Measurements from ENCODE around the gene IRS1. TPM values are rescaled to one million over a fixed set of nuclear protein-coding genes. Genes with fewer than 3 reads are reported as not detected.

Gene IRS1
- total RNA-seq, 1 donor from 2014 or later, result 11.3 TPM

- TF ChIP-seq, protein P1, sequence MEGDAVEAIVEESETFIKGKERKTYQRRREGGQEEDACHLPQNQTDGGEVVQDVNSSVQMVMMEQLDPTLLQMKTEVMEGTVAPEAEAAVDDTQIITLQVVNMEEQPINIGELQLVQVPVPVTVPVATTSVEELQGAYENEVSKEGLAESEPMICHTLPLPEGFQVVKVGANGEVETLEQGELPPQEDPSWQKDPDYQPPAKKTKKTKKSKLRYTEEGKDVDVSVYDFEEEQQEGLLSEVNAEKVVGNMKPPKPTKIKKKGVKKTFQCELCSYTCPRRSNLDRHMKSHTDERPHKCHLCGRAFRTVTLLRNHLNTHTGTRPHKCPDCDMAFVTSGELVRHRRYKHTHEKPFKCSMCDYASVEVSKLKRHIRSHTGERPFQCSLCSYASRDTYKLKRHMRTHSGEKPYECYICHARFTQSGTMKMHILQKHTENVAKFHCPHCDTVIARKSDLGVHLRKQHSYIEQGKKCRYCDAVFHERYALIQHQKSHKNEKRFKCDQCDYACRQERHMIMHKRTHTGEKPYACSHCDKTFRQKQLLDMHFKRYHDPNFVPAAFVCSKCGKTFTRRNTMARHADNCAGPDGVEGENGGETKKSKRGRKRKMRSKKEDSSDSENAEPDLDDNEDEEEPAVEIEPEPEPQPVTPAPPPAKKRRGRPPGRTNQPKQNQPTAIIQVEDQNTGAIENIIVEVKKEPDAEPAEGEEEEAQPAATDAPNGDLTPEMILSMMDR (IDR thresholded peaks at IDR 0.05), result no peak
- Histone ChIP-seq H3K4me3 (peak overlapping the region; percentile 77), H3K27me3 (ENCODE audit: low read depth) (peaks cover 10% of the 10 kb centered on the region), H3K27ac (peak overlapping the region; percentile 64), H3K4me1 (peaks cover 63% of the 10 kb centered on the region), H3K36me3 (no peaks in the 10 kb centered on the region), H3K9me3 (no peaks in the 10 kb centered on the region)
- peak; percentile 45 for DNase-seq
- no peak for ATAC-seq
- intact Hi-C loops (cut with DNase I), result no loop called here
These were observed 4.2 kb downstream of the IRS1 start for GRCh38 chr2:226795281-226796011.

DNA sequence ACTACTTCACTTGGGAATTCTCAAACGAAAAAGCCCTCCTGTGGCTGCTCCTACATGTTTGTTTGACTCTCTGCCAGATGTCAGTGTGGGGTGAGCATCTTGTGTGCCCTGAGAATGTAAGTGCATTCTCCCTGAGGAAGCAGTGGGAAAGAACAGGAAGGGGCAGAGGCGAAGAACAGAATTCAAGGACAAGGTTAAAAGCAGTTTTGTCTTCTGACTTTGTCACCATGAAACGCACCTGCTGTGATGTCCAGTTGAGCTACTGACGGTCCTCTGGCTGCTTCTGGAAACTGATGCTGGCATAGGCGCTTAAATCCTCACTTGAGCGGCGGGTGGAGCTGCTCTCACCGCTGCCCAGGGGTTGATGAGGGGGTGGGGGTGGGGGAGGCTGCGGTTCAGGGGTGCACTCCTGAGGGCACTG is 4.9 kb downstream of the IRS1 start:
- intact Hi-C loops (cut with DNase I), result no loop called here
- no peaks in the 10 kb centered on the region for H3K36me3 ChIP-seq
- TF ChIP-seq, protein P1 (IDR thresholded peaks at IDR 0.05), result no peak

GRCh38 chr2:226794196-226794661 is 5.4 kb downstream of the IRS1 start:
- peaks cover 69% of the 10 kb centered on the region for H3K4me1 ChIP-seq
- ATAC-seq, result no peak
- no peaks in the 10 kb centered on the region for H3K9me3 ChIP-seq
- DNase-seq, result no peak
- H3K27me3 ChIP-seq (ENCODE audit: low read depth), result peaks cover 10% of the 10 kb centered on the region
- H3K4me3 ChIP-seq, result peak overlapping the region; percentile 77
- TF ChIP-seq, protein P1 (IDR thresholded peaks at IDR 0.05), result no peak
- peak overlapping the region; percentile 64 for H3K27ac ChIP-seq
- H3K36me3 ChIP-seq, result no peaks in the 10 kb centered on the region
- intact Hi-C loops (cut with DNase I), result no loop called here

More for the DNA sequence above, 4.9 kb downstream of the IRS1 start:
- H3K4me1 ChIP-seq, result peaks cover 65% of the 10 kb centered on the region
- peak overlapping the region; percentile 77 for H3K4me3 ChIP-seq
- ATAC-seq (no peak), DNase-seq (no peak)
- H3K27ac ChIP-seq, result peak overlapping the region; percentile 64
- H3K9me3 ChIP-seq, result no peaks in the 10 kb centered on the region
- H3K27me3 ChIP-seq (ENCODE audit: low read depth), result peaks cover 10% of the 10 kb centered on the region

DNA sequence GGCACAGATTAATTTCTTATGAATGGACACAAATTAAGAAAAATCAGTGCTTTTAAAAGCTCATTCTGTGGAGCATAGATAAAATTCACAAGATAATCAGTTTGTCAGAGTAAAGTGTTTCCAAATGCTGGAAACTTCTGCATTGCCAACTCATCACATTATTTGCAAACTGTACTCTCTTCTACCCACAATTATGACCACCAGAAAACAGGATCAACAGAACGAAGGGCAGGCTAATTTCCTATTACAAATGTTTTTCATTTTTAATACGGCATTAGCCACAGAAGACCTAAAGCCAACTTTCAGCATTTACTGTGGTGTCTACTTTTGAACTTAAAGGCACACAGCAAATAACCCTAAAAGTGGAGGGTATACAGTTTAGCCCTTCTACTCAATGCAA is 6.0 kb downstream of the IRS1 start:
- Histone ChIP-seq H3K4me3 (peak overlapping the region; percentile 77), H3K4me1 (peaks cover 69% of the 10 kb centered on the region), H3K9me3 (no peaks in the 10 kb centered on the region), H3K27me3 (ENCODE audit: low read depth) (peaks cover 5% of the 10 kb centered on the region), H3K27ac (peak overlapping the region; percentile 64), H3K36me3 (no peaks in the 10 kb centered on the region)
- TF ChIP-seq, protein P1 (IDR thresholded peaks at IDR 0.05), result no peak
- DNase-seq (no peak), ATAC-seq (no peak)
- intact Hi-C loops (cut with DNase I), result no loop called here

DNA sequence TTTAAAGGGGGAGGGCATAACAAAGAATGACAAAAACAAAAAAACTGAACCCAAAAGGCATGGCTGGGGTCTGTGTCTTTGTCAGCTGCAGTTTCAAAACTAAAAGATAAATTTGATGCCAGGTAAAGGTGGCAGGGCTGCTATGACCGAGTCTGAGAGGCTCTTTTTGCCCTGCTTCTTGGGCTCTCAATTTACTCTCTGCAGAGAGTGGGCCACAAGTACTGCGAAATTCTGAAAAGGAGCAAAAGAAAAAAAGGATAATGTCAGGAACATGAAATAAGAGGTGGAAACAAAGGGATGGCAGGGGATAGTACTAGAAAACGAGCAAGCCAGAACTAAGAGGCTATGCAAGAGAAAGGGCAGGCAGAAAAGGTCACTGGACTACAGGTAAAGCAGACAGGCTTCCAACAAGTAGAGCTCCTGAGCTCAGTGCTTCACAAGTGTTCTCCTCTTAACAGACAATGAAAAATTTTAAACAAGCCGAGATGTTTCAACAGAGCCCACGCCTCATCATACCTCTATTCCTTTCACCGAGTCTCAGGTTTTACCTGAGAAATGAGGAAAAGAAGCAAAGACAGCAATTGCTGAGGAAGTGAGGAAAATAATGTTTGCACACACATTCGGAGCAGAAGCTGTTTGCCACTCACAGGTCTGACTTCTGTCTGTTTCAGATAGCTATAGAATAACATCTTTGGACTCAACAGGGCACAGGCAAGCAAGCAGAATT is 7.3 kb downstream of the IRS1 start:
- Histone ChIP-seq H3K27me3 (ENCODE audit: low read depth) (no peaks in the 10 kb centered on the region), H3K4me3 (peak overlapping the region; percentile 77), H3K9me3 (no peaks in the 10 kb centered on the region), H3K27ac (peak overlapping the region; percentile 90), H3K36me3 (no peaks in the 10 kb centered on the region), H3K4me1 (peaks cover 62% of the 10 kb centered on the region)
- TF ChIP-seq, protein P1 (IDR thresholded peaks at IDR 0.05), result no peak
- ATAC-seq, result no peak
- intact Hi-C loops (cut with DNase I), result no loop called here
- DNase-seq, result no peak
